HepG2 (cell line): ENCODE data around the gene GIPC1. TPM values are rescaled to one million over a fixed set of nuclear protein-coding genes. Genes with fewer than 3 reads are reported as not detected.

Experiments used
- AKAP8 ChIP-seq: sonication (generic); formaldehyde crosslinking; IDR thresholded peaks from 2 replicates; pipeline ENCODE4 v1.5.1; 2020; ENCODE audit warnings: mild to moderate bottlenecking, missing genetic modification reagents
- ARID5B ChIP-seq: IDR thresholded peaks from 2 replicates; pipeline ENCODE4 v1.4.0; 2020; ENCODE audit warnings: mild to moderate bottlenecking, missing genetic modification reagents
- ATF7-NPFF ChIP-seq: sonication (generic); formaldehyde crosslinking; IDR thresholded peaks from 2 replicates; pipeline ENCODE4 v1.8.1; 2023; ENCODE audit warnings: mild to moderate bottlenecking, low read depth, missing genetic modification reagents, moderate library complexity
- HNRNPK ChIP-seq: fragments of 200-400 bp; formaldehyde crosslinking; IDR thresholded peaks from 2 replicates; pipeline ENCODE4 v1.6.1; 2018; ENCODE audit warnings: low read length, low read depth, moderate library complexity, mild to moderate bottlenecking; ENCODE audit not compliant: poor library complexity, severe bottlenecking
- MYC ChIP-seq: sonication (generic); formaldehyde crosslinking; IDR thresholded peaks from 2 replicates; pipeline ENCODE4 v1.9.0; 2021; ENCODE audit warnings: missing genetic modification reagents, borderline replicate concordance
- SALL1 ChIP-seq: sonication (generic); formaldehyde crosslinking; IDR thresholded peaks from 2 replicates; pipeline ENCODE4 v1.8.0; 2022; ENCODE audit warnings: mild to moderate bottlenecking, missing genetic modification reagents
- SKIL ChIP-seq: sonication (generic); formaldehyde crosslinking; IDR thresholded peaks from 2 replicates; pipeline ENCODE4 v1.8.0; 2022; ENCODE audit warnings: missing genetic modification reagents, mild to moderate bottlenecking, moderate library complexity, borderline replicate concordance
- SOX13 ChIP-seq, 3 experiments: fragments of 450-650 bp in 1 of 3; sonication (generic) in 1 of 3; formaldehyde crosslinking in 1 of 3; IDR thresholded peaks in 2 of 3; conservative IDR thresholded peaks in 1 of 3; 2 replicates each; pipeline versions ENCODE4 v1.5.0 to v1.6.1; 2016 to 2020; ENCODE audit warnings: antibody characterized with exemption in 1 of 3, mild to moderate bottlenecking in 1 of 3, missing compliant biosample characterization in 1 of 3, missing genetic modification reagents in 1 of 3, moderate library complexity in 1 of 3
- ZBTB7A ChIP-seq: sonication (generic); formaldehyde crosslinking; IDR thresholded peaks from 2 replicates; pipeline ENCODE4 v1.8.0; 2022; ENCODE audit warnings: mild to moderate bottlenecking, missing genetic modification reagents
- ZEB1 ChIP-seq: IDR thresholded peaks from 2 replicates; pipeline ENCODE4 v1.6.1; 2012; ENCODE audit warnings: mild to moderate bottlenecking, low read depth, inconsistent platforms; ENCODE audit not compliant: insufficient replicate concordance
- ZNF350 ChIP-seq: sonication (generic); formaldehyde crosslinking; IDR thresholded peaks from 2 replicates; pipeline ENCODE4 v1.4.0; 2020; ENCODE audit warnings: mild to moderate bottlenecking, low read depth, missing genetic modification reagents, borderline replicate concordance
- ZNF749 ChIP-seq: sonication (generic); formaldehyde crosslinking; IDR thresholded peaks from 2 replicates; pipeline ENCODE4 v1.8.0; 2022; ENCODE audit warnings: mild to moderate bottlenecking, missing genetic modification reagents, moderate library complexity, borderline replicate concordance
- polyA plus RNA-seq, 8 experiments: library from polyadenylated mRNA; depleted of rRNA in 3 of 8; stranded (reverse) in 7 of 8; unstranded in 1 of 8; fragments of >200 nt; fragmentation: Illumina TruSeq in 4 of 8; extraction: Trizol in 4 of 8; gene quantifications; 2 replicates each; pipeline versions ENCODE4 v1.2.1 to v1.2.3, GENCODE V29; 2011 to 2016; ENCODE audit warnings: low read depth in 4 of 8, missing spikeins in 1 of 8, mixed read lengths in 1 of 8; ENCODE audit not compliant: insufficient read depth in 1 of 8
- total RNA-seq, 5 experiments: library from RNA; depleted of rRNA; stranded (reverse); fragments of >200 nt; fragmentation: Illumina TruSeq; extraction: Trizol; gene quantifications; 2 replicates each; pipeline ENCODE4 v1.2.3, GENCODE V29; 2016; ENCODE audit warnings: low read depth in 1 of 5
- TF ChIP-seq, protein P1 (sequence below): sonication (generic); formaldehyde crosslinking; IDR thresholded peaks from 2 replicates; pipeline ENCODE4 v1.9.0; 2022; ENCODE audit warnings: missing genetic modification reagents, mild to moderate bottlenecking, borderline replicate concordance
- TF ChIP-seq, protein P2 (sequence below): sonication (generic); formaldehyde crosslinking; IDR thresholded peaks from 2 replicates; pipeline ENCODE4 v1.5.0; 2020; ENCODE audit warnings: mild to moderate bottlenecking, missing genetic modification reagents, moderate library complexity

Gene GIPC1
- total and polyA plus RNA-seq, 2 of the 13 experiments (the other 11 are each of a cell fraction or from before 2014, with no cell fraction given), result 27.1 to 48.1 TPM

- TF ChIP-seq HNRNPK (peak; percentile 43), ZBTB7A (0 out of 2 replicates have a peak, but pooled peaks have one; percentile 33), MYC (peak; percentile 10; the same call in 1 of the 2 replicates), SALL1 (peak; percentile 29; the same call in 1 of the 2 replicates), AKAP8 (CRISPR knock-in tag) (0 out of 2 replicates have a peak, but pooled peaks have one; percentile 17), SKIL (CRISPR knock-in tag) (no peak), ATF7-NPFF (CRISPR knock-in tag) (0 out of 2 replicates have a peak, but pooled peaks have one; percentile 30), ZNF749 (CRISPR knock-in tag) (0 out of 2 replicates have a peak, but pooled peaks have one; percentile 3), SOX13 (IDR thresholded peaks at IDR 0.05) (no peak), SOX13 (CRISPR knock-in tag; conservative IDR thresholded peaks at IDR 0.05 in 1 of 2, IDR thresholded peaks at IDR 0.05 in 1 of 2) (0 out of 4 replicates have a peak, but pooled peaks of 1 of the 2 experiments have one; percentile 5), ARID5B (0 out of 2 replicates have a peak, but pooled peaks have one; percentile 8), ZNF350 (CRISPR knock-in tag) (peak; percentile 4; the same call in 1 of the 2 replicates), ZEB1 (peak; percentile 88)
- TF ChIP-seq, protein P1, sequence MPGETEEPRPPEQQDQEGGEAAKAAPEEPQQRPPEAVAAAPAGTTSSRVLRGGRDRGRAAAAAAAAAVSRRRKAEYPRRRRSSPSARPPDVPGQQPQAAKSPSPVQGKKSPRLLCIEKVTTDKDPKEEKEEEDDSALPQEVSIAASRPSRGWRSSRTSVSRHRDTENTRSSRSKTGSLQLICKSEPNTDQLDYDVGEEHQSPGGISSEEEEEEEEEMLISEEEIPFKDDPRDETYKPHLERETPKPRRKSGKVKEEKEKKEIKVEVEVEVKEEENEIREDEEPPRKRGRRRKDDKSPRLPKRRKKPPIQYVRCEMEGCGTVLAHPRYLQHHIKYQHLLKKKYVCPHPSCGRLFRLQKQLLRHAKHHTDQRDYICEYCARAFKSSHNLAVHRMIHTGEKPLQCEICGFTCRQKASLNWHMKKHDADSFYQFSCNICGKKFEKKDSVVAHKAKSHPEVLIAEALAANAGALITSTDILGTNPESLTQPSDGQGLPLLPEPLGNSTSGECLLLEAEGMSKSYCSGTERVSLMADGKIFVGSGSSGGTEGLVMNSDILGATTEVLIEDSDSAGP, result 0 out of 2 replicates have a peak, but pooled peaks have one; percentile 31
- TF ChIP-seq, protein P2, sequence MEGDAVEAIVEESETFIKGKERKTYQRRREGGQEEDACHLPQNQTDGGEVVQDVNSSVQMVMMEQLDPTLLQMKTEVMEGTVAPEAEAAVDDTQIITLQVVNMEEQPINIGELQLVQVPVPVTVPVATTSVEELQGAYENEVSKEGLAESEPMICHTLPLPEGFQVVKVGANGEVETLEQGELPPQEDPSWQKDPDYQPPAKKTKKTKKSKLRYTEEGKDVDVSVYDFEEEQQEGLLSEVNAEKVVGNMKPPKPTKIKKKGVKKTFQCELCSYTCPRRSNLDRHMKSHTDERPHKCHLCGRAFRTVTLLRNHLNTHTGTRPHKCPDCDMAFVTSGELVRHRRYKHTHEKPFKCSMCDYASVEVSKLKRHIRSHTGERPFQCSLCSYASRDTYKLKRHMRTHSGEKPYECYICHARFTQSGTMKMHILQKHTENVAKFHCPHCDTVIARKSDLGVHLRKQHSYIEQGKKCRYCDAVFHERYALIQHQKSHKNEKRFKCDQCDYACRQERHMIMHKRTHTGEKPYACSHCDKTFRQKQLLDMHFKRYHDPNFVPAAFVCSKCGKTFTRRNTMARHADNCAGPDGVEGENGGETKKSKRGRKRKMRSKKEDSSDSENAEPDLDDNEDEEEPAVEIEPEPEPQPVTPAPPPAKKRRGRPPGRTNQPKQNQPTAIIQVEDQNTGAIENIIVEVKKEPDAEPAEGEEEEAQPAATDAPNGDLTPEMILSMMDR (CRISPR knock-in tag), result peak; percentile 25; the same call in 1 of the 2 replicates
These were observed 62.1 kb downstream of the GIPC1 start (continued) for GRCh38 chr19:14433554-14434501.
